Chondrocyte (in vitro differentiated cells): ENCODE results near the gene MYH14. TPM values are rescaled to one million over a fixed set of nuclear protein-coding genes. Genes with fewer than 3 reads are reported as not detected.
"Not testable (repeated sequence)": the region's sequence is repeated elsewhere in the genome, so short reads cannot be mapped to it uniquely, and the experiment has no call there.

Experiments used
- DNase-seq: peaks from one replicate; pipeline ENCODE4 v3.0.0; 2021; ENCODE audit warnings: mixed read lengths, low spot score
- H3K27ac Mint-ChIP-seq: one replicate; pipeline ENCODE4 v1.8.0; 2021; ENCODE audit warnings: mild to moderate bottlenecking, moderate library complexity, mixed read lengths; ENCODE audit not compliant: unreplicated experiment
- H3K27me3 Mint-ChIP-seq: 2 replicates; pipeline ENCODE4 v1.8.0; 2021; ENCODE audit warnings: low read depth, mixed read lengths
- H3K36me3 Mint-ChIP-seq: 2 replicates; pipeline ENCODE4 v1.8.0; 2021; ENCODE audit warnings: low read depth, mixed read lengths
- H3K4me1 Mint-ChIP-seq: 2 replicates; pipeline ENCODE4 v1.8.0; 2021; ENCODE audit warnings: low read depth, mild to moderate bottlenecking, mixed read lengths
- H3K4me3 Mint-ChIP-seq: one replicate; pipeline ENCODE4 v1.8.0; 2021; ENCODE audit warnings: mild to moderate bottlenecking, moderate library complexity, mixed read lengths; ENCODE audit not compliant: unreplicated experiment
- H3K9me3 Mint-ChIP-seq: 2 replicates; pipeline ENCODE4 v1.8.0; 2021; ENCODE audit warnings: low read depth, mixed read lengths
- total RNA-seq: library from RNA; stranded (reverse); gene quantifications from 3 replicates; pipeline ENCODE4 v1.2.1, GENCODE V29; 2021
- TF ChIP-seq, protein P1 (sequence below): fragments of 200-600 bp; sonication (generic); IDR thresholded peaks from 2 replicates; pipeline ENCODE4 v1.5.0; 2021; ENCODE audit warnings: antibody characterized with exemption, mild to moderate bottlenecking, moderate library complexity

Gene MYH14
- total RNA-seq, 1 donor from 2014 or later = 10.2 TPM

DNA sequence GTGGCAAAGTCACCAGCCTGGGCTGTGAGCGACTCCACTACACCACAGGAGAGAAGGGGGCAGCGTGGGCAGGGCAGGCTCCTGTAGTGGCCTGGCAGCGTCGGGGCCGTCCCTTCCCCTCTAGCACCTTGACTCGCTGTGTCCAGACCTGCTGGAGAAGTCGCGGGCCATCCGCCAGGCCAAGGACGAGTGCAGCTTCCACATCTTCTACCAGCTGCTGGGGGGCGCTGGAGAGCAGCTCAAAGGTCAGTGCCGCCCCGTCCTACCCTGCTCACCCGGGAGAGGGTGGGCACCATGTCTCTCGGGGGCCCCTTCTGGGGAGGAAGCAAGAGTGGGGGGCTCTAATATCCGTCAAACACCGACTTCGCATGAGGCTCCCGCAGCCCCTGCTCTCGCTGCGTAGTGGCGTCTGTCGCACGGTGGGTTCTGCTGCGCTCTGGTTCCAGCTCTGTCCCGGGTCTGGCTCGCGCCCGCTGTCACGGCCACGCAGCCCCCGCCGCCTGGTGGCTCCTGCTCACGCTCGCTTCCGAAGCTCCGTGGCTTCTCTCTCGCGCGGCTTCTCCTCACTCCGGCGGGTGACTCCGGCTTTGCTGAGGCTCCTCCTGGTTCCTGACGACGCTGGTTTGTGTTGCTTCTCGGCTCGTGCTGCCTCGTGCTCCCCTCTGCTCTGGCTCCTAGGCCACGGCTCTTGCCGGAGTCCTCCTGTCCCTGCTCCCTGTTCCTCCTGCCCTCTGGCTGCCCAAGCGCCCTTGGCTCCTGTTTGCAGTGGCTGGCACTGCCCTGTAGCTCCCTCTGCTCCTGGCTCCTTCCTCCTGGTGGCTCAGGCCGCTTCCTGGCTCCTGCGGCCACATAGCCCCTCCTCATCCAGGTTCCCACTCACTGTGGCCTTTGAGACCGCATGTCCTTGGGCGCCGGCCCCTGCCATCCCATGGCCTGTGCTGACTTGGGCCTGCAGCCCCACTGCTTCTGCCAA, 27.2 kb downstream of the MYH14 start:
- Mint-ChIP-seq H3K9me3 (no peaks in the 10 kb centered on the region), H3K36me3 (no peaks in the 10 kb centered on the region), H3K27me3 (peaks cover 10% of the 10 kb centered on the region), H3K4me3 (no peak overlapping the region), H3K4me1 (no peaks in the 10 kb centered on the region), H3K27ac (no peak overlapping the region)
- TF ChIP-seq, protein P1, sequence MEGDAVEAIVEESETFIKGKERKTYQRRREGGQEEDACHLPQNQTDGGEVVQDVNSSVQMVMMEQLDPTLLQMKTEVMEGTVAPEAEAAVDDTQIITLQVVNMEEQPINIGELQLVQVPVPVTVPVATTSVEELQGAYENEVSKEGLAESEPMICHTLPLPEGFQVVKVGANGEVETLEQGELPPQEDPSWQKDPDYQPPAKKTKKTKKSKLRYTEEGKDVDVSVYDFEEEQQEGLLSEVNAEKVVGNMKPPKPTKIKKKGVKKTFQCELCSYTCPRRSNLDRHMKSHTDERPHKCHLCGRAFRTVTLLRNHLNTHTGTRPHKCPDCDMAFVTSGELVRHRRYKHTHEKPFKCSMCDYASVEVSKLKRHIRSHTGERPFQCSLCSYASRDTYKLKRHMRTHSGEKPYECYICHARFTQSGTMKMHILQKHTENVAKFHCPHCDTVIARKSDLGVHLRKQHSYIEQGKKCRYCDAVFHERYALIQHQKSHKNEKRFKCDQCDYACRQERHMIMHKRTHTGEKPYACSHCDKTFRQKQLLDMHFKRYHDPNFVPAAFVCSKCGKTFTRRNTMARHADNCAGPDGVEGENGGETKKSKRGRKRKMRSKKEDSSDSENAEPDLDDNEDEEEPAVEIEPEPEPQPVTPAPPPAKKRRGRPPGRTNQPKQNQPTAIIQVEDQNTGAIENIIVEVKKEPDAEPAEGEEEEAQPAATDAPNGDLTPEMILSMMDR = no peak
- no peak for DNase-seq

DNA sequence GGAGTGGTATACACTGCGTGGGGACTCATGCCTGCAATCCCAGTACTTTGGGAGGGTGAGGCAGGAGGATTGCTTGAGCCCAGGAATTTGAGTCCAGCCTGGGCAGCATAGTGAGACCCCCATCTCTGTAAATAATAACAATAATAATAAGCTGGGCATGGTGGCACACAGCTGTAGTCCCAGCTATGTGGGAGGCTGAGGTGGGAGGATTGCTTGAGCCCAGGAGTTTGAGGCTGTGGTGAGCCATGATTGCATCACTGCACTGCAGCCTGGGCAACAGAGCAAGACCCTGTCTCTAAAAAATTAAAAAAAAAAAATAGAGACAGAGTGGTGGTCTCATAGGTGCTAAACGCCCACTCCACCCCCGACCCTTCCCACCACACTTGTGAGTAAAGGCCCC, 28.0 kb downstream of the MYH14 start:
- H3K4me1 Mint-ChIP-seq, H3K4me3 Mint-ChIP-seq, DNase-seq, H3K27ac Mint-ChIP-seq, H3K9me3 Mint-ChIP-seq, H3K36me3 Mint-ChIP-seq: not testable (repeated sequence)
- H3K27me3 Mint-ChIP-seq = peaks cover 10% of the 10 kb centered on the region

- TF ChIP-seq, protein P1 = no peak
- H3K36me3 Mint-ChIP-seq = no peaks in the 10 kb centered on the region
- H3K4me1 Mint-ChIP-seq = no peaks in the 10 kb centered on the region
- H3K9me3 Mint-ChIP-seq = no peaks in the 10 kb centered on the region
- DNase-seq = no peak
- no peak overlapping the region for H3K4me3 Mint-ChIP-seq
- no peak overlapping the region for H3K27ac Mint-ChIP-seq
- H3K27me3 Mint-ChIP-seq = peaks cover 10% of the 10 kb centered on the region
Observed at GRCh38 chr19:50231821-50232220, 28.4 kb downstream of the MYH14 start.

DNA sequence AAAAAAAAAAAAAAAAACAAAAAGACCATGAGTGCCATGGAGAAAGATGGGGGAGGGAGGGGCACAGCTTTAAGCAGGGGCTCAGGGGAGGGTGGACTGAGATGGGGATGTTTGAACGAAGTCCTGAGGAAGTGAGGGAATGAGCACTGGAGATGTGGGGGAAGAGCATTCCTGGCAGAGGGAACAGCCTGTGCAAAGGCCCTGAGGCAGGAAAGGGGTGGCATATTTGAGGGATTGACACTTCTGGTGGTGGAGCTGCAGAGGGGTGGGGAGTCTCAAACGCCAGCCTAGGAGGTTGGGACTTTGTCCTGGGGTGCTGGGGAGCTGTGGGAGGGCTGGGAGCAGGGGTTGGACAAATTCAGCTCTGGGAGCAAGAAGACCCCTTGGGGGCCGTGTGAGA, 29.2 kb downstream of the MYH14 start:
- Mint-ChIP-seq H3K27me3 (peaks cover 10% of the 10 kb centered on the region), H3K4me1 (no peaks in the 10 kb centered on the region), H3K9me3 (no peaks in the 10 kb centered on the region), H3K4me3 (no peak overlapping the region), H3K27ac (no peak overlapping the region), H3K36me3 (no peaks in the 10 kb centered on the region)
- TF ChIP-seq, protein P1 = no peak
- no peak for DNase-seq

DNA sequence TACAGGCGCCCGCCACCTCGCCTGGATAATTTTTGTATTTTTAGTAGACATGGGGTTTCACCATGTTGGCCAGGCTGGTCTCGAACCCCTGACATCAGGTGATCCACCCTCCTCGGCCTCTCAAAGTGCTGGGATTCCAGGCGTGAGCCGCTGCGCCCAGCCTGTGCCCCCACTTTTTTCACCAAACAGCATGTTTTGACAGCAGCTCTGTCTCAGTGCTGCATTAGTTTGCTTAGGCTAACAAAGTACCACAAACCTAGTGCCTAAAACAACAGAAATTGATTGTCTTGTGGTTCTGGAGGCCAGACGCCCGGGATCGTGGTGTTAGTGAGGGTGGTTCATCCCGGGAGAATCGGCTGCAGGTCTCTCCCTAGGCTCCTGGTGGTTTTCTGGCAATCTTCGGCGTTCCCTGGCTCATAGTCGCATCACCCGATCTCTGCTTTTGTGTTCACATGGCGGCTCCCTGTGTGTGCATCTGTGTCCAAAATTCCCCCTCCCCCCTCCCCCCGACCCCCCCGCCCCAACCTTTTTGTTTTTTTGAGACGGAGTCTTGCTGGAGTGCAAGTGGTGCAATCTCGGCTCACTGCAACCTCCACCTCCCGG, 30.0 kb downstream of the MYH14 start:
- H3K36me3 Mint-ChIP-seq = no peaks in the 10 kb centered on the region
- TF ChIP-seq, protein P1 = no peak
- no peak overlapping the region for H3K27ac Mint-ChIP-seq
- DNase-seq = no peak
- no peaks in the 10 kb centered on the region for H3K4me1 Mint-ChIP-seq
- peaks cover 10% of the 10 kb centered on the region for H3K27me3 Mint-ChIP-seq
- H3K9me3 Mint-ChIP-seq = no peaks in the 10 kb centered on the region
- H3K4me3 Mint-ChIP-seq = no peak overlapping the region
